Measurements from ENCODE around the gene HMGCS2.

Gene HMGCS2

DNA sequence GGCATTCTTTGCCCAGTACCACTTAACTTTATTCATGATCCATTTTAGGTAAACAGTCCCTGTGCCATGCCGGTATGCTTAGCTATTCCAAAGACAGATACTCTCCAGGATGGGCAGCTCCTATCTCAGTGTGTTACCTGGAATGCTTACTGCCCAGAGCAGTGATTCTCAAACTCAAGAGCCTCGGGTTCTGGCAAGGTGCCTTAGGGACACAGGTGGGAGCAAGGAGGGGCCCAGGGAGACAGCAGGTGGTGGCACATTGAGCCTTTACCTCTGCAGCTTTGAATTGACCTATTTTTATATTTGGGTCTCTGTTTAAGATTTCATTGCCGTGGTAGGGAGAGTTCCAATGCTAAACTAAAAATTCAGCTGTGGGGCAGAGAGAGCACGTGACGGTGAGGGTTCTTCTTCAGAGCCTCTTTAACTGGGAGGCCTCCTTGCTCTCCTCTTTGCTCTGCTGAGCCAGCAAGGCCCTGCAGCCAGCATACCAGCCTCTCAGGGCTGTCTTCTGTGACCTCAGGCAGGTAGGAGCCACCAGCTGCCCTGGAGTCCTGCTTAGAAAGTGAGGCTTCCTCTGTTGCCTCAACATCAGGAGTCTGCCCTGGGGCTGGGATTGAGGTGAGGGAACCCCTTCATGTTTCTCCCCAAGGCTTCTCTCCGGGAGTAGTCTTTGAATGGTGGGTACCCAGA is 36.8 kb downstream of the HMGCS2 start:
- H3K27me3 ChIP-seq (ENCODE audit: control insufficient read depth, insufficient read depth, low read length) = no peaks in the 10 kb centered on the region
- H3K36me3 ChIP-seq (ENCODE audit: control insufficient read depth, insufficient read depth, low read length) = no peaks in the 10 kb centered on the region
- H3K27ac ChIP-seq (ENCODE audit: low read depth, low read length) = no peak overlapping the region
- H3K9ac ChIP-seq (ENCODE audit: low read length) = no peak overlapping the region
- no peak overlapping the region for H3K4me3 ChIP-seq (ENCODE audit: low read length)
- H3K4me1 ChIP-seq (ENCODE audit: control insufficient read depth, insufficient read depth, low read length) = no peaks in the 10 kb centered on the region

DNA sequence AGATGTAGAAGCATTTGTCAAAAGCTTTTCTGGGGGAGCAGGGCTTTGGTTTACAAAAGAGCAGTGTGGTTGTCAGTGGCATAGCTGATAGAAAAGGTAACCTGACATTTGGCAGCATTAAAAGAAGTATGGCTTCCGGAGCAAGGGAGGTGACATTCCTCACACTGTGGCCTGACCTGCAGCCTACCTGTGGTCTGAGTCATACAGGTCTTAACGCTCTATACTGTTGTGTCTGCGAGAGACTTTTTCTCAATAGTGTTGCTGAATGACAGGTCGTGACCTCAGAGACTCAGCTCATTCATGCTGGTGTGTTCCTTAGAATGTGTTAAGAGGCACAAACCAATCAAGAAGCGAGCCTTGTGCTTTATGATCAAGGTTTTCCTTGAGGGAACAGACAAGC is 37.6 kb downstream of the HMGCS2 start:
- no peaks in the 10 kb centered on the region for H3K27me3 ChIP-seq (ENCODE audit: control insufficient read depth, insufficient read depth, low read length)
- no peak overlapping the region for H3K4me3 ChIP-seq (ENCODE audit: low read length)
- H3K9ac ChIP-seq (ENCODE audit: low read length) = no peak overlapping the region
- H3K4me1 ChIP-seq (ENCODE audit: control insufficient read depth, insufficient read depth, low read length) = no peaks in the 10 kb centered on the region
- H3K27ac ChIP-seq (ENCODE audit: low read depth, low read length) = no peak overlapping the region
- H3K36me3 ChIP-seq (ENCODE audit: control insufficient read depth, insufficient read depth, low read length) = no peaks in the 10 kb centered on the region

- no peak overlapping the region for H3K27ac ChIP-seq (ENCODE audit: low read depth, low read length)
- H3K4me3 ChIP-seq (ENCODE audit: low read length) = no peak overlapping the region
- H3K27me3 ChIP-seq (ENCODE audit: control insufficient read depth, insufficient read depth, low read length) = no peaks in the 10 kb centered on the region
- H3K4me1 ChIP-seq (ENCODE audit: control insufficient read depth, insufficient read depth, low read length) = no peaks in the 10 kb centered on the region
- no peak overlapping the region for H3K9ac ChIP-seq (ENCODE audit: low read length)
- no peaks in the 10 kb centered on the region for H3K36me3 ChIP-seq (ENCODE audit: control insufficient read depth, insufficient read depth, low read length)
Observed at GRCh38 chr1:119729044-119729443, 39.7 kb downstream of the HMGCS2 start.

DNA sequence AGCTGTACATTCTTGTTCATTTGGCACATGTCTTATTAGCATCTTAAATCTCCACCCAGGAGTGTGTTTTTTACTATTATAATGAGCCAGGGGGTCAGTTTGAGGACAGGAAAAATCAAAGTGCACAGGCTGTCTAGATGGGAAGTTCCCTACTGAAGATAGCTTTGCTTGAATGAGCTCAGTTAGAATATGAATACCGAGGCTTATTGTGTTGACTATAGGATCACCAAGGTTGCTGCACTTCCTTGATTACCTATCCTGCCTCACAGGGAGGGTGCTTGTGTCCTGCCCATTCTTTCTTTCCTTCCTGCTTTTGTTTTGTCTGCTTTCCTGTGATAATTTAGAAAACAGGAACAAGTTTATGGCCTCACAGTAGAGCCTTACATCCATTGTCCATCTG is 40.7 kb downstream of the HMGCS2 start:
- no peak overlapping the region for H3K27ac ChIP-seq (ENCODE audit: low read depth, low read length)
- H3K4me3 ChIP-seq (ENCODE audit: low read length) = no peak overlapping the region
- no peaks in the 10 kb centered on the region for H3K27me3 ChIP-seq (ENCODE audit: control insufficient read depth, insufficient read depth, low read length)
- no peaks in the 10 kb centered on the region for H3K36me3 ChIP-seq (ENCODE audit: control insufficient read depth, insufficient read depth, low read length)
- no peak overlapping the region for H3K9ac ChIP-seq (ENCODE audit: low read length)
- no peaks in the 10 kb centered on the region for H3K4me1 ChIP-seq (ENCODE audit: control insufficient read depth, insufficient read depth, low read length)

DNA sequence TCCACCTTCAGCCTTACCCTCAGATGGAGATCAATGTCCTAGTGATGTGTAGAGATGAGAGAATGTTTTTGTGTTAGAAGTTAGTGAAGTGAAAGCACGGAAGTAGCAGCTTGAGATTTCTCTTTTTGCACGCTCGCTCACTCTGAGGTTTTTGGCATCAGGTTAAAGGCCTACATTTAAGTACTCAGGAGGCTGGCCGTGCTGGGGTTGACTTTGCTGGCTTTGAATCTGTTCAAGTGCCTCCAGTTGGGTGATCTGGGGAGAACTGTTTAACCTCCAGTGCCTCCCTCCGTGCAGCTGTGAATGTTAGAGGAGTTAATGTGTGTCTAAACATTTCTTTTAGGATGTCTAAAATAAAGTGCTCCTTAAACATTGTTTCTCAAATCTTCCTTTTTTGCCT is 43.1 kb downstream of the HMGCS2 start:
- Histone ChIP-seq H3K36me3 (ENCODE audit: control insufficient read depth, insufficient read depth, low read length) (no peaks in the 10 kb centered on the region), H3K27ac (ENCODE audit: low read depth, low read length) (no peak overlapping the region), H3K9ac (ENCODE audit: low read length) (no peak overlapping the region), H3K27me3 (ENCODE audit: control insufficient read depth, insufficient read depth, low read length) (no peaks in the 10 kb centered on the region), H3K4me1 (ENCODE audit: control insufficient read depth, insufficient read depth, low read length) (no peaks in the 10 kb centered on the region), H3K4me3 (ENCODE audit: low read length) (no peak overlapping the region)

DNA sequence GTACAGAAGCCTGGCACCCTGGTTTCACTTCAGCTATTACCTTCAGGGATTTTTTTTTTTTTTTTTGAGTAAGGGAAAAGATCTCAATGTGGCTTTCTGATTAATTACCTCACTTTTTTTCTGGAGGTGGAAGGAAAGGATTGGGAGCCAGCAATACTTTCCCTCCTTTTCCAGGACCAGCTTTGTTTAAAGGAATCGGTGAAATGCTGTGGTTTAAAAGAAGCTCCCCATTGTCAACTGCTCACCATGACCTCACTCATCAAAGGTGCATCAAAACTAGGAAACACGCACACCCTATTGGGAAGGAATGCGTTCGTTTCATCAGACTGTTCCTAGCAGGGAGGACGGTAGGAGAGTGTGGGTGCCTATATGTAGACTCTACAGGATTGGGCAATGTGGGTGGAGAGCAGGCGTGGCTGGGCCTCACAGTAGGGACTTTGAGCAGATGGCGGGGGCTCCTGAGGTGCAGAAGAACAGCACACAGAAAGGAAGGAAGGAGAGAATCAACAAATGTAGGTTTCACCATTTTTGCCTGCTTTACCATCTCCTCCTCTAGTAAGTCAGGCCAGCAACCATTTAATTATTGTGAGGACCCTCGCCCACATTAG is 44.0 kb downstream of the HMGCS2 start:
- H3K4me3 ChIP-seq (ENCODE audit: low read length) = no peak overlapping the region
- no peaks in the 10 kb centered on the region for H3K27me3 ChIP-seq (ENCODE audit: control insufficient read depth, insufficient read depth, low read length)
- H3K9ac ChIP-seq (ENCODE audit: low read length) = no peak overlapping the region
- no peaks in the 10 kb centered on the region for H3K4me1 ChIP-seq (ENCODE audit: control insufficient read depth, insufficient read depth, low read length)
- no peaks in the 10 kb centered on the region for H3K36me3 ChIP-seq (ENCODE audit: control insufficient read depth, insufficient read depth, low read length)
- no peak overlapping the region for H3K27ac ChIP-seq (ENCODE audit: low read depth, low read length)

DNA sequence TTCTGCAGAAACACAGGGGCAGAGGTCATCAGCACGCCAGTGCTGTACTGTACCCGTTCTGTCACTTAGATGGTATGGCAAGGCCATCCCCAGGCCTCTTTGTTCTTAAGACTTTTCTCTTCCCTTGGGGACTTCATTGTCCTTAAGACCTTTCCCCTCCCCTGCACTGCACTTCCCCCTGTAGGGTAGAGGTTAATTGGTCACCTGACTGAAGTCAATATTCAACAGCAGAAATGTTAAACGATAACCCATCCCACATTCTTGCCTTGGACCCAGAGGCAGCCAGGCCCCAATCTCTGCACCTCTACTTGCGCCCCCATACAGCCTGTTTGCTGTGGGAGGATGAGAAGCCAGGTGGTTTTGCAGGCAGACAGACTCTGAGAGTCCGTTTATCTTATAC is 46.8 kb downstream of the HMGCS2 start:
- H3K36me3 ChIP-seq (ENCODE audit: control insufficient read depth, insufficient read depth, low read length) = no peaks in the 10 kb centered on the region
- H3K4me1 ChIP-seq (ENCODE audit: control insufficient read depth, insufficient read depth, low read length) = no peaks in the 10 kb centered on the region

DNA sequence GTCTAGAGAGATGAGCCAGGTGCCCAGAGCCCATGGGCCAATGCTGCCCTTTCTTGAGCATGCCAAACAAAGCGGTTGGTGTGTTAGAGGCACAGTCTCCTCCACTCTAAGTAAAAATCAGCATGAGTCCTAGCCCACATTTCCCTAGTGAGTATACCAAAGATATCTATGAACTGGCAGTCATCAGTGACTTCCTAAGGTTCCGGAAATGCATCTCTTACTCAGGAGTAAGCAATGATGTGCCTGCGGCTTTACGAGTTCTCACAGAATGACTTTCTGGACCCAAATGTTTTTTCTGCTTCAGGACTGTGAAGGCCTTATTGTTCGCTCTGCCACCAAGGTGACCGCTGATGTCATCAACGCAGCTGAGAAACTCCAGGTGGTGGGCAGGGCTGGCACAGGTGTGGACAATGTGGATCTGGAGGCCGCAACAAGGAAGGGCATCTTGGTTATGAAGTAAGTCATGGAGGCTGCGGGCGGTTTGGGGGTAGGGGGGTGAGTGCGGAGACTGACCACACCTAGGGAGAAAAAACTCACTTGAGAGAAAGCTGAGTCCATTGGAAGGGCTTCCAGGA is 47.8 kb downstream of the HMGCS2 start:
- H3K9ac ChIP-seq (ENCODE audit: low read length) = no peak overlapping the region
- H3K27me3 ChIP-seq (ENCODE audit: control insufficient read depth, insufficient read depth, low read length) = no peaks in the 10 kb centered on the region
- no peaks in the 10 kb centered on the region for H3K4me1 ChIP-seq (ENCODE audit: control insufficient read depth, insufficient read depth, low read length)
- H3K4me3 ChIP-seq (ENCODE audit: low read length) = no peak overlapping the region
- no peaks in the 10 kb centered on the region for H3K36me3 ChIP-seq (ENCODE audit: control insufficient read depth, insufficient read depth, low read length)
- no peak overlapping the region for H3K27ac ChIP-seq (ENCODE audit: low read depth, low read length)

More for the DNA sequence above, 46.8 kb downstream of the HMGCS2 start:
- Histone ChIP-seq H3K4me3 (ENCODE audit: low read length) (no peak overlapping the region), H3K27me3 (ENCODE audit: control insufficient read depth, insufficient read depth, low read length) (no peaks in the 10 kb centered on the region), H3K9ac (ENCODE audit: low read length) (no peak overlapping the region), H3K27ac (ENCODE audit: low read depth, low read length) (no peak overlapping the region)

- Histone ChIP-seq H3K36me3 (ENCODE audit: control insufficient read depth, insufficient read depth, low read length) (no peaks in the 10 kb centered on the region), H3K27ac (ENCODE audit: low read depth, low read length) (no peak overlapping the region), H3K27me3 (ENCODE audit: control insufficient read depth, insufficient read depth, low read length) (no peaks in the 10 kb centered on the region), H3K4me3 (ENCODE audit: low read length) (no peak overlapping the region), H3K4me1 (ENCODE audit: control insufficient read depth, insufficient read depth, low read length) (peaks cover 2% of the 10 kb centered on the region), H3K9ac (ENCODE audit: low read length) (no peak overlapping the region)
Observed at GRCh38 chr1:119718972-119719371, 49.7 kb downstream of the HMGCS2 start.

DNA sequence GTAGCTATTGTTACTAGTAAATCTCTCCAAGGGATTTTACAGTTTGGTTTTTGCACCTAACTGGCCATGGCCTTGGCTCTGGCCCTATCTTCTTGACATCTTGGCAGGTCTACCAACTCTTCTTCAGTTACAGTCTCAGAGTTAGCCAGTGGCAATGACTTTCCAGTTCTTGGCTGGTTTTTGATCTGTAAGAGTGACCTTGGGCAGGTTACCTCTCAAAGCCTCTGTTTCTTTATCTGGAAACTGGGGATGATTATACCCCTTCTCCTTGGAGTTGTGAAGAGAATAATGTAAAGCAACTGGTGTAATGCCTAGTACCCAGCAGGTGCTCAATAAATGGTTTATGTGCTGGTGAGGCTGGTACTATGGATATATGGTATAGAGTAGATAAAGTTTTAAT is 50.3 kb downstream of the HMGCS2 start:
- Histone ChIP-seq H3K4me3 (ENCODE audit: low read length) (no peak overlapping the region), H3K9ac (ENCODE audit: low read length) (no peak overlapping the region), H3K36me3 (ENCODE audit: control insufficient read depth, insufficient read depth, low read length) (no peaks in the 10 kb centered on the region), H3K27ac (ENCODE audit: low read depth, low read length) (no peak overlapping the region), H3K4me1 (ENCODE audit: control insufficient read depth, insufficient read depth, low read length) (peaks cover 3% of the 10 kb centered on the region), H3K27me3 (ENCODE audit: control insufficient read depth, insufficient read depth, low read length) (no peaks in the 10 kb centered on the region)

DNA sequence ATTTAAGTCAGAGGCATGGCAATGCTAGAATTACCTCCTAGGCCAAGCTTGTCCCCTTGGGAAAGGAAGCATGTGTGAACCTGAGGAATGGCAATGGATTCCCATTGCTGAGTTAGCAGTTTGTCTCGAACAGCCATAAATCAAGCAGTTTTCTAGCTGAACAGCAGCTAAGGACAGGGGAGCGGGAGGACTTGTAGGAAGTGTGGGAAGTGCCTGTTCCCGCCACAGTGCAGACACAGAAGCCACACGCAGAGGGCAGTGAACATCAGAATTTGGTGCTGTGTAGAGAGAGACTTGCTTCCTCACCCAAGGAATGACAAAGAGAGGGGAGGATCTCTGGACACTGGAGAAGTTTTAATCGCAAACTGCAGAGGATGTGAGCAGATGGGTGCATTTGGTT is 53.2 kb downstream of the HMGCS2 start:
- no peaks in the 10 kb centered on the region for H3K27me3 ChIP-seq (ENCODE audit: control insufficient read depth, insufficient read depth, low read length)
- H3K27ac ChIP-seq (ENCODE audit: low read depth, low read length) = no peak overlapping the region
- no peak overlapping the region for H3K9ac ChIP-seq (ENCODE audit: low read length)
- peaks cover 5% of the 10 kb centered on the region for H3K4me1 ChIP-seq (ENCODE audit: control insufficient read depth, insufficient read depth, low read length)
- H3K4me3 ChIP-seq (ENCODE audit: low read length) = no peak overlapping the region
- no peaks in the 10 kb centered on the region for H3K36me3 ChIP-seq (ENCODE audit: control insufficient read depth, insufficient read depth, low read length)

DNA sequence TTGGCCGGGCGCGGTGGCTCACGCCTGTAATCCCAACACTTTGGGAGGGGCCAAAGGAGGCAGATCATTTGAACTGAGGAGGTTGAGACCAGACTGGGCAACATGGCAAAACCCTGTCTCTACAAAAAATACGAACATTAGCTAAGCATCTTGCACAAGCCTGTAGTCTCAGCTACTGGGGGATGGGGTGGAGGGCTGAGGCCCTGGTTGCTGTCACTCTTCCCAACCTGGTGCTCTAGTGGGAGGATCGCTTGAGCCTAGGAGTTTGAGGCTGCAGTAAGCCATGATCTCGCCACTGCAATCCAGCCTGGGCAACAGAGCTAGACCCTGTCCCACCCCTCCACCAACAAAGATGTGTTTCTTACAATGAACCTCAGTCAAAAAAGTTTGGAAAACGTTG is 54.1 kb downstream of the HMGCS2 start:
- Histone ChIP-seq H3K4me1 (ENCODE audit: control insufficient read depth, insufficient read depth, low read length) (peaks cover 5% of the 10 kb centered on the region), H3K9ac (ENCODE audit: low read length) (no peak overlapping the region), H3K27me3 (ENCODE audit: control insufficient read depth, insufficient read depth, low read length) (no peaks in the 10 kb centered on the region), H3K27ac (ENCODE audit: low read depth, low read length) (no peak overlapping the region), H3K4me3 (ENCODE audit: low read length) (no peak overlapping the region), H3K36me3 (ENCODE audit: control insufficient read depth, insufficient read depth, low read length) (no peaks in the 10 kb centered on the region)

Measured in rectal smooth muscle tissue (tissue), 1 donor.